Naive thymus-derived CD4-positive, alpha-beta T cell (primary cell): ENCODE measurements around the gene SP7. TPM values are rescaled to one million over a fixed set of nuclear protein-coding genes. Genes with fewer than 3 reads are reported as not detected.
A peak's percentile ranks its signal among the peaks of the same experiment; 100 is the strongest.

ENCODE experiments used
- ATAC-seq: fragments of 150-1000 bp; cut with Tn5 transposase; 2 replicates; pipeline ENCODE4 v1.10.0; 2021; ENCODE audit warnings: mild to moderate bottlenecking, moderate library complexity
- CTCF ChIA-PET: fragments of 350-600 bp; sonication (Branson Sonifier 250); formaldehyde crosslinking; loops from one replicate; lab custom pipeline; 2021; ENCODE audit warnings: antibody characterized with exemption; lab: Charles Lee
- POLR2A ChIA-PET: fragments of 350-600 bp; sonication (Branson Sonifier 250); formaldehyde crosslinking; loops from one replicate; lab custom pipeline; 2021; ENCODE audit warnings: antibody characterized with exemption, inconsistent platforms; lab: Charles Lee
- DNase-seq, 9 donors: peaks; one replicate each; pipeline versions ENCODE4 v3.0.0 to v3.0.0-alpha.2; 2020 to 2022; ENCODE audit warnings: mixed read lengths in 1 of 9
- H3K27ac ChIP-seq: one replicate; pipeline ENCODE4 v1.7.0; 2013; ENCODE audit warnings: mild to moderate bottlenecking, low read depth, low read length, moderate library complexity
- H3K27me3 ChIP-seq, 2 donors: one replicate each; pipeline ENCODE4 v1.7.0; 2013; ENCODE audit warnings: low read length in 2 of 2, mild to moderate bottlenecking in 2 of 2, moderate library complexity in 2 of 2; ENCODE audit not compliant: control insufficient read depth in 2 of 2, insufficient read depth in 2 of 2
- H3K36me3 ChIP-seq, 3 experiments: 1 replicate in 2 of 3; 2 replicates in 1 of 3; pipeline ENCODE4 v1.7.0; 2013; ENCODE audit warnings: low read length in 3 of 3, mild to moderate bottlenecking in 3 of 3, moderate library complexity in 1 of 3; ENCODE audit not compliant: insufficient read depth in 3 of 3, control insufficient read depth in 2 of 3
- H3K4me1 ChIP-seq, 2 donors: one replicate each; pipeline ENCODE4 v1.7.0; 2013; ENCODE audit warnings: low read length in 2 of 2, mild to moderate bottlenecking in 2 of 2, moderate library complexity in 1 of 2; ENCODE audit not compliant: control insufficient read depth in 2 of 2, insufficient read depth in 2 of 2
- H3K4me3 ChIP-seq: 2 replicates; pipeline ENCODE4 v1.7.0; 2013; ENCODE audit warnings: mild to moderate bottlenecking, low read length
- H3K9me3 ChIP-seq, 3 experiments: 1 replicate in 2 of 3; 2 replicates in 1 of 3; pipeline ENCODE4 v1.7.0; 2013; ENCODE audit warnings: low read length in 3 of 3; ENCODE audit not compliant: control insufficient read depth in 2 of 3
- H3K27ac Mint-ChIP-seq, 9 donors: one replicate each; pipeline ENCODE4 v1.8.0; 2020 to 2022; ENCODE audit warnings: mixed read lengths in 9 of 9, mild to moderate bottlenecking in 8 of 9, moderate library complexity in 5 of 9, inconsistent platforms in 2 of 9
- H3K27me3 Mint-ChIP-seq, 5 donors: one replicate each; pipeline ENCODE4 v1.8.0; 2021 to 2022; ENCODE audit warnings: mixed read lengths in 5 of 5, mild to moderate bottlenecking in 1 of 5
- H3K36me3 Mint-ChIP-seq, 5 donors: one replicate each; pipeline ENCODE4 v1.8.0; 2020 to 2022; ENCODE audit warnings: mixed read lengths in 5 of 5, mild to moderate bottlenecking in 3 of 5, inconsistent platforms in 1 of 5
- H3K4me1 Mint-ChIP-seq, 7 donors: one replicate each; pipeline ENCODE4 v1.8.0; 2020 to 2022; ENCODE audit warnings: mixed read lengths in 7 of 7, mild to moderate bottlenecking in 3 of 7, inconsistent platforms in 1 of 7
- H3K4me3 Mint-ChIP-seq, 10 donors: one replicate each; pipeline ENCODE4 v1.8.0; 2020 to 2022; ENCODE audit warnings: mild to moderate bottlenecking in 10 of 10, mixed read lengths in 10 of 10, moderate library complexity in 6 of 10, inconsistent platforms in 2 of 10
- H3K9me3 Mint-ChIP-seq, 11 donors: one replicate each; pipeline ENCODE4 v1.8.0; 2020 to 2022; ENCODE audit warnings: mixed read lengths in 11 of 11, mild to moderate bottlenecking in 4 of 11, inconsistent platforms in 1 of 11, moderate library complexity in 1 of 11
- intact Hi-C, 2 donors: fragments of 100-400 bp; cut with micrococcal nuclease; formaldehyde crosslinking; loops; one replicate each; pipeline ENCODE4 v1.15.1; 2023
- polyA plus RNA-seq, 2 donors: library from polyadenylated mRNA; unstranded; fragments of 300-500 nt; fragmentation: Illumina TruSeq; gene quantifications; one replicate each; pipeline ENCODE4 v1.2.3, GENCODE V29; 2021
- total RNA-seq, 6 experiments: library from RNA in 5 of 6; stranded (reverse) in 5 of 6; gene quantifications; 1 replicate in 5 of 6; 2 replicates in 1 of 6; pipeline ENCODE4 v1.2.3 and lab custom pipeline; 2021 to 2026

Gene SP7
- total and polyA plus RNA-seq, 7 experiments from 2014 or later: 0.13 to 0.18 TPM; not detected in 5

GRCh38 chr12:53328043-53328435, 8.1 kb downstream of the SP7 start:
- ATAC-seq (no peak), DNase-seq (no peak)
- CTCF ChIA-PET: interaction anchor here (1.9 to 8.6 kb wide), 2 partner anchors 17 to 94 kb away, joined by 5 to 90 read pairs; no protein-coding TSS in a partner anchor
- POLR2A ChIA-PET: interaction anchor here (1.3 to 6.2 kb wide), 3 partner anchors 16 to 33 kb away, joined by 5 to 52 read pairs (median 7); partner anchors contain the start of gene PFDN5
- intact Hi-C loops: no loop called here
- Mint-ChIP-seq H3K9me3 (peaks cover 0 to 1% (median 0%) of the 10 kb centered on the region in 11 donors), H3K36me3 (no peaks in the 10 kb centered on the region), H3K27ac (peak overlapping the region in 1 of 9 donors; percentile 52), H3K4me3 (no peak overlapping the region), H3K27me3 (peaks cover 0 to 23% (median 4%) of the 10 kb centered on the region in 5 donors), H3K4me1 (peaks cover 11 to 26% (median 17%) of the 10 kb centered on the region in 7 donors)
- H3K27me3 ChIP-seq: no peaks in the 10 kb centered on the region
- H3K36me3 ChIP-seq: no peaks in the 10 kb centered on the region
- peaks cover 8 to 15% of the 10 kb centered on the region in 2 donors for H3K4me1 ChIP-seq
- H3K4me3 ChIP-seq: no peak overlapping the region
- no peak overlapping the region for H3K27ac ChIP-seq
- no peaks in the 10 kb centered on the region for H3K9me3 ChIP-seq

GRCh38 chr12:53327435-53328042, 8.6 kb downstream of the SP7 start:
- ATAC-seq (no peak), DNase-seq (no peak)
- no peak overlapping the region for H3K27ac ChIP-seq
- Mint-ChIP-seq H3K9me3 (peaks cover 0 to 1% (median 0%) of the 10 kb centered on the region in 11 donors), H3K36me3 (no peaks in the 10 kb centered on the region), H3K4me1 (peaks cover 13 to 28% (median 22%) of the 10 kb centered on the region in 7 donors), H3K4me3 (peak overlapping the region in 4 of 10 donors; percentile 2 to 86 (median 33)), H3K27me3 (peaks cover 0 to 23% (median 4%) of the 10 kb centered on the region in 5 donors), H3K27ac (peak overlapping the region in 3 of 9 donors; percentile 10 to 83 (median 52))
- peaks cover 8 to 19% of the 10 kb centered on the region in 2 donors for H3K4me1 ChIP-seq
- H3K36me3 ChIP-seq: no peaks in the 10 kb centered on the region
- no peaks in the 10 kb centered on the region for H3K9me3 ChIP-seq
- intact Hi-C loops: no loop called here
- H3K27me3 ChIP-seq: no peaks in the 10 kb centered on the region
- POLR2A ChIA-PET: interaction anchor here (0.6 to 6.2 kb wide), 5 partner anchors 17 to 295 kb away, joined by 4 to 52 read pairs (median 5); partner anchors contain the start of gene PFDN5
- H3K4me3 ChIP-seq: no peak overlapping the region
- CTCF ChIA-PET: interaction anchor here (0.9 to 8.6 kb wide), 6 partner anchors 8 to 182 kb away, joined by 3 to 90 read pairs (median 4); no protein-coding TSS in a partner anchor

- Mint-ChIP-seq H3K27ac (peak overlapping the region in 6 of 9 donors; percentile 56 to 84 (median 74)), H3K4me3 (peak overlapping the region; percentile 17 to 96 (median 85)), H3K9me3 (no peaks in the 10 kb centered on the region), H3K27me3 (peaks cover 0 to 17% (median 0%) of the 10 kb centered on the region in 5 donors), H3K36me3 (no peaks in the 10 kb centered on the region), H3K4me1 (peaks cover 12 to 33% (median 26%) of the 10 kb centered on the region in 7 donors)
- Histone ChIP-seq H3K4me1 (peaks cover 13 to 27% of the 10 kb centered on the region in 2 donors), H3K27me3 (no peaks in the 10 kb centered on the region), H3K4me3 (no peak overlapping the region), H3K9me3 (no peaks in the 10 kb centered on the region), H3K27ac (no peak overlapping the region), H3K36me3 (no peaks in the 10 kb centered on the region)
- no peak for DNase-seq
- intact Hi-C loops: no loop called here
- ChIA-PET CTCF (interaction anchor here (0.9 to 8.6 kb wide), 7 partner anchors 9 to 183 kb away, joined by 3 to 90 read pairs (median 4); no protein-coding TSS in a partner anchor), POLR2A (interaction anchor here (0.6 to 6.2 kb wide), 5 partner anchors 18 to 296 kb away, joined by 4 to 52 read pairs (median 7); partner anchors contain the start of genes MYG1 and PFDN5)
- ATAC-seq: no peak
These were observed 9.5 kb downstream of the SP7 start for GRCh38 chr12:53326460-53327185.

DNA sequence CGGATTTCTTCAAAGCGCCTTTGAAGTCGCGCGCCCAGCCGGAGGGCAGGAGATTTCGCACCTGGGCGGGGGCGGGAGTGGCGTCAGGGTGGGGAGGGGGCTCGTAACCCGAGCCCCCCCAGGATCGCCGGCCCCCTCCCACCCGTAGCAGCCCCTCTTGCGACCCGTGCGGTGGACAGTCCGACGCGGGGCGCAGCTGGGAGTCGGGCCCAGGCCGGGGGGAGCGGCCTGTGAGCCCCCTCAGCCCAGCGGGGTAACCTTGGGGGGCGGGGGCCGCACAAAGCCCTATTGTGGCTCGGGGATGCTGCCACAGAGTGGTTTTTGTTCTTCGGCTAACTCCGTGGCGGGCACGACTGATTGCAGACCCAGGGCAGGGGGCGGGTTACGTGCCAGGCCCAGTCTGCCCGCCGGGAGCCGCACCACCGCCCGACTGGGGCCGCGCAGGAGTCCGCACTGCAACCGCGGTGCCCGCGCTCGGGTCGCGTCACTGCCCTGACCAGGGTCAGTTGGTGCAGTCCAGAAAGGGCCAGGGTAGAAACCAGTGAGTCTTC, 10.6 kb downstream of the SP7 start:
- peaks cover 19 to 32% of the 10 kb centered on the region in 2 donors for H3K4me1 ChIP-seq
- H3K4me3 ChIP-seq: peak overlapping the region; percentile 78
- Mint-ChIP-seq H3K4me3 (peak overlapping the region; percentile 76 to 96 (median 87)), H3K27ac (peak overlapping the region in 5 of 9 donors; percentile 62 to 84 (median 75)), H3K36me3 (no peaks in the 10 kb centered on the region), H3K27me3 (peaks cover 0 to 17% (median 0%) of the 10 kb centered on the region in 5 donors), H3K9me3 (no peaks in the 10 kb centered on the region), H3K4me1 (peaks cover 19 to 42% (median 36%) of the 10 kb centered on the region in 7 donors)
- DNase-seq: peak in 4 of 9 donors; percentile 14 to 33 (median 25)
- H3K36me3 ChIP-seq: no peaks in the 10 kb centered on the region
- POLR2A ChIA-PET: interaction anchor here (1.0 to 6.2 kb wide), 6 partner anchors 19 to 175 kb away, joined by 4 to 52 read pairs (median 14); partner anchors contain the start of genes CSAD, MYG1, SP1 and TARBP2
- peak overlapping the region; percentile 82 for H3K27ac ChIP-seq
- no peaks in the 10 kb centered on the region for H3K27me3 ChIP-seq
- ATAC-seq: no peak
- CTCF ChIA-PET: interaction anchor here (0.6 to 8.6 kb wide), 5 partner anchors 10 to 183 kb away, joined by 3 to 90 read pairs (median 4); no protein-coding TSS in a partner anchor
- intact Hi-C loops: loop anchor here in 1 of 2 donors (2.0 kb wide), 1 partner anchor 319 kb away; the partner anchor contains the start of gene EIF4B
- H3K9me3 ChIP-seq: no peaks in the 10 kb centered on the region

- Histone ChIP-seq H3K36me3 (no peaks in the 10 kb centered on the region), H3K9me3 (no peaks in the 10 kb centered on the region), H3K4me3 (peak overlapping the region; percentile 78), H3K4me1 (peaks cover 25 to 37% of the 10 kb centered on the region in 2 donors), H3K27ac (peak overlapping the region; percentile 82), H3K27me3 (no peaks in the 10 kb centered on the region)
- DNase-seq (peak; percentile 60 to 91 (median 69)), ATAC-seq (peak; percentile 71)
- peaks cover 0 to 13% (median 0%) of the 10 kb centered on the region in 5 donors for H3K27me3 Mint-ChIP-seq
- peak overlapping the region; percentile 88 to 98 (median 94) for H3K27ac Mint-ChIP-seq
- H3K4me3 Mint-ChIP-seq: peak overlapping the region; percentile 87 to 97 (median 95)
- CTCF ChIA-PET: interaction anchor here (0.7 to 8.6 kb wide), 8 partner anchors 20 to 345 kb away, joined by 3 to 90 read pairs (median 4); no protein-coding TSS in a partner anchor
- peaks cover 24 to 47% (median 43%) of the 10 kb centered on the region in 7 donors for H3K4me1 Mint-ChIP-seq
- H3K9me3 Mint-ChIP-seq: no peaks in the 10 kb centered on the region
- POLR2A ChIA-PET: interaction anchor here (0.9 to 6.2 kb wide), 9 partner anchors 19 to 176 kb away, joined by 3 to 52 read pairs (median 8); partner anchors contain the start of genes CSAD, MYG1, PFDN5 and SP1
- intact Hi-C loops: loop anchor here (1.0 to 5.0 kb wide), 9 partner anchors 20 to 402 kb away; partner anchors contain the start of genes EIF4B (in 2 of the 2), CALCOCO1 (in 1 of the 2) and SP1 (in 1 of the 2)
- no peaks in the 10 kb centered on the region for H3K36me3 Mint-ChIP-seq
These were observed 11.2 kb downstream of the SP7 start for GRCh38 chr12:53324779-53325510.
